Activated CD8-positive, alpha-beta memory T cell treated with anti-CD3 and anti-CD28 coated beads, Interleukin-2, amount 10 ng/mL, durations not matched to agents 7 days and 5 days (primary cell): ENCODE results near the gene LRRC8D. TPM values are rescaled to one million over a fixed set of nuclear protein-coding genes. Genes with fewer than 3 reads are reported as not detected.

Experiments
- ATAC-seq: fragments of 150-1000 bp; cut with Tn5 transposase; one replicate; pipeline ENCODE4 v1.10.0; 2021; ENCODE audit warnings: moderate library complexity
- CTCF ChIA-PET: fragments of 350-600 bp; sonication (Branson Sonifier 250); formaldehyde crosslinking; loops from one replicate; lab custom pipeline; 2021; ENCODE audit warnings: antibody characterized with exemption; lab: Charles Lee
- DNase-seq: peaks from one replicate; pipeline ENCODE4 v3.0.0-alpha.2; 2020
- H3K27ac Mint-ChIP-seq: one replicate; pipeline ENCODE4 v1.8.0; 2021; ENCODE audit warnings: mild to moderate bottlenecking, mixed read lengths
- H3K27me3 Mint-ChIP-seq: one replicate; pipeline ENCODE4 v1.8.0; 2021; ENCODE audit warnings: mixed read lengths
- H3K36me3 Mint-ChIP-seq: one replicate; pipeline ENCODE4 v1.8.0; 2021; ENCODE audit warnings: mild to moderate bottlenecking, mixed read lengths
- H3K4me1 Mint-ChIP-seq: one replicate; pipeline ENCODE4 v1.8.0; 2021; ENCODE audit warnings: mixed read lengths
- H3K4me3 Mint-ChIP-seq: one replicate; pipeline ENCODE4 v1.8.0; 2021; ENCODE audit warnings: mild to moderate bottlenecking, moderate library complexity, mixed read lengths
- H3K9me3 Mint-ChIP-seq: one replicate; pipeline ENCODE4 v1.8.0; 2022; ENCODE audit warnings: low read depth, mixed read lengths
- total RNA-seq, 2 experiments: library from RNA; stranded (reverse); gene quantifications; one replicate each; pipeline ENCODE4 v1.2.3, GENCODE V29; 2021

The LRRC8D gene
- total RNA-seq, 2 experiments from 2014 or later, result 19.2 to 27.7 TPM

DNA sequence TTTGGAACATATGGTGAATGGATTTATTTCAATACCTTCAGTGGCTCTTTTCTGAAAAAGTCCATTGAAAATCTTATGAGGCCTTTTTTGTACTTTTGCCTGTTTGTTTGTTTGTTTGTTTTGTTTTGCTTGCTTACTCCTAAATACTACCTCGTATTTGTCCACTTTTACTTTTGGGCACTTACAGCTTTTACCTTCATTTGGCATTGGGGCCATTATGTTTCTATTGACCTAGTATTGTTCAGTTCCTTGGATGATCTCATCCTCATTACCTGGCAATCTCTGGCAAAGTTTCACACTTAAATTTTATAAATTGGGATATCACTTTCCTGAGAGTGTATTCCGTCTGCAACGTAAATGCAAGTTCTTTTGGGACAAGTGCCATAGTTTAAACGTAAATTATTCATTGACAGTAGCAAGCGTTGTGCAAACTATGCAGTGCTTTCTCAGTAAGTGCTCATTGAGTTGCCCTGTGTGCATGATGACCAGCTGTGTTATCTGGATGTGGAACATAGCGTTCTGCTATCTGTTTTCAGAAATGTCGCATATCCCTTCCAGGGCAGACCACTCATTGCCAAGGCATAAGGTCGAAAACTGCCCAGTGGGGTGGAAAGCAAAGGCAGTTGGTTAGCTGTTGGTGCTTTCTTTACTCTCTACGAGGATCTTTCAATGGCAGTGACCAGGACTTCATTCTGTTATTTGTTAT is 51.1 kb downstream of the LRRC8D start:
- Mint-ChIP-seq H3K27ac (no peak overlapping the region), H3K9me3 (no peaks in the 10 kb centered on the region), H3K4me1 (peaks cover 12% of the 10 kb centered on the region), H3K27me3 (no peaks in the 10 kb centered on the region), H3K4me3 (no peak overlapping the region), H3K36me3 (peaks cover 38% of the 10 kb centered on the region)
- DNase-seq, result no peak
- CTCF ChIA-PET, result no interaction called here
- ATAC-seq, result no peak

DNA sequence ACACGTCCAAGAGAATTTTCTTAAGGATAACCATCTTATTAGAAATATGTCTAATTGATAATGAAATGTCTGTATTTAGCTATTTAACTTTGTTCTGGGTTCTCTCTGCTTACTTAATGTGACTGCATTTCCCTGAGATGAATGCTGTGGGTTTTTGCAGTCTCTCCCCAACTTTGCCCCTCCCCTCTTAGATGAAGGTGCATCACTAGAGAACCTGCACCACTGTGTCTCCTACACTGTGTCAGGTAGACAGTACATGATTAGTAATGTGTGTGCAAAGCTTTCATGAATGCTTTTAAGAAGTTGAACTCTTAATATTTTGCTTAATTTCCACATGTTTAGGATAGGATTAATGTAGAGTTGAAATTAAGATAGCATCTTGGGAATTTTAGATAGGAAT is 51.7 kb downstream of the LRRC8D start:
- DNase-seq, result no peak
- peaks cover 34% of the 10 kb centered on the region for H3K36me3 Mint-ChIP-seq

DNA sequence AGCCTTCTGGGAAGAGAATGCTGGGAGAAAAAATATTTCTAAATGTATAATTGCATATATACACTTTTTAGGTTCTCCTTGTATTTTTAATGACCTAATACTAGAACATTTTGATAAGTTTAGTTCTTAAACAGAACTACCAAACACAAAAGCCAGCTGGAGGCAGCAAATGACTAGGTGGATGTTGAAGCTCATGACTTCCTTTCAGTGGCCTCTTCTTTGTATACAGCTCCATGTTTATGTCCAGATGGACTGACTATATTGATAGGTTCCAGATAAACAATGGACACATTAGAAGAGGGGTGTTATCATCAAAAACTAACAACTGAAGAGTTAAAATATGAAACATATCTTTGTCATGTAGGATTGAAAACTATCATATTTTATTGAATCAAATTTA is 52.5 kb downstream of the LRRC8D start:
- Mint-ChIP-seq H3K36me3 (peaks cover 35% of the 10 kb centered on the region), H3K4me3 (no peak overlapping the region), H3K4me1 (peaks cover 12% of the 10 kb centered on the region), H3K9me3 (no peaks in the 10 kb centered on the region), H3K27me3 (no peaks in the 10 kb centered on the region), H3K27ac (no peak overlapping the region)
- no peak for ATAC-seq
- DNase-seq, result no peak
- CTCF ChIA-PET, result no interaction called here

More for the DNA sequence above, 51.7 kb downstream of the LRRC8D start:
- CTCF ChIA-PET, result no interaction called here
- Mint-ChIP-seq H3K4me1 (peaks cover 12% of the 10 kb centered on the region), H3K27ac (no peak overlapping the region), H3K4me3 (no peak overlapping the region), H3K27me3 (no peaks in the 10 kb centered on the region), H3K9me3 (no peaks in the 10 kb centered on the region)
- ATAC-seq, result no peak

DNA sequence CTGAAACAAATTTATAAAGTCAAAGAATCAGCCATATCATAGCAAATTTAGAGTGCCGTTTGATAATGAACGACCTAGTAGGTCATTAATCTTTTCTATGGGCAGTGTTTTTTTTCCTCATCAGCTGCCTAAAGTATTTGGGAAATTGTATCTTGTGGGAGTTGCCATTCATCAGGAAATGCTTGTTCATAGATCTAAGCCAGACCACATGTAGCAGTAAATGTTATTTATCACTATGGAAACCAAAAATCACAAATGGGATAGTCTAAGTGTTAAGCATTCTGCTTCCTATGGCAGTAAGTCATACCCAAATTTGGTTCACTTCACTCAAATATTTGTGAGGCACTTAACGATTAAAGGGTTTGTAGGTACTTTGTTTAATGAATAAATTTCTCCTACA is 52.9 kb downstream of the LRRC8D start:
- no peak overlapping the region for H3K27ac Mint-ChIP-seq
- H3K4me1 Mint-ChIP-seq, result peaks cover 12% of the 10 kb centered on the region
- ATAC-seq, result no peak

DNA sequence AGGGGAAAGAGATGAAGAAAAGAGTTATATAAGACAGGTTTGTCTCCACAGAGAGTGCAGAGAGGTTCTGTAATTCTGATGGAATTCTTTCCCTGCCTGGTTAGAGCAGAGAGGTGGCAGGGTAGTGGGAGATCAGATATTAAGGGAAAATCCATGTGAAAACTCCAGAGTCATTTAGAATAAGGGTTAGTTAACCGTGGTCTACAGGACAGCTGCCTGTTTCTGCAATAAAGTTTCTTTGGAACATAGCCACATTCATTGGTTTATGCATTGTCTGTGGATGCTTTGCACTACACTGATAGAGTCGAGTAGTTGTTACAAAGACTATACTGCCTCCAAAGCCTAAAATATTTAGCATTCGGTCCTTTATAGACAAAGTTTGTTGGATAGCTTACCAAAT is 55.6 kb downstream of the LRRC8D start:
- Mint-ChIP-seq H3K9me3 (peaks cover 9% of the 10 kb centered on the region), H3K4me3 (no peak overlapping the region), H3K27me3 (no peaks in the 10 kb centered on the region), H3K4me1 (peaks cover 6% of the 10 kb centered on the region), H3K36me3 (peaks cover 42% of the 10 kb centered on the region), H3K27ac (no peak overlapping the region)
- no peak for DNase-seq
- CTCF ChIA-PET, result no interaction called here
- no peak for ATAC-seq

More for the DNA sequence above, 52.9 kb downstream of the LRRC8D start:
- DNase-seq, result no peak
- CTCF ChIA-PET, result no interaction called here
- H3K36me3 Mint-ChIP-seq, result peaks cover 33% of the 10 kb centered on the region
- no peaks in the 10 kb centered on the region for H3K27me3 Mint-ChIP-seq
- H3K4me3 Mint-ChIP-seq, result no peak overlapping the region
- H3K9me3 Mint-ChIP-seq, result no peaks in the 10 kb centered on the region

DNA sequence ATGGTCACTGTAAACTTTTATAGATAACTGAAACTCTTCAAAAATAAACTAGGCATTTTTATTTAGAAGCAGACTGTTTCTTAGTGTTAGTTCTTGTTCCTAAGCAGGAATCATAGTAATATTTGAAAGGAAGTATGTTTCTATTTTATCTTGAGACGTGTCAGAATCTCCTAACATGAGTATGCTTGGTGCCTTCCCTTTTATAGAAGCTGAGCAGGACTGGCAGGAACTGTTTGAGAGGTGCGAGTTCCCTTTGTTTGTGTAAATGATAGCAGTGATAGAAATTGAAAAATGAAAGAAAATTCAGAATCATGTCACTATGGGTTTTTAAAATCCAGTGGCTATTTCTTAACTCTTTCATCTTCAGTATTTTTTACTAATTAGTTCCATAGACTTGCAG is 56.9 kb downstream of the LRRC8D start:
- Mint-ChIP-seq H3K36me3 (peaks cover 49% of the 10 kb centered on the region), H3K9me3 (peaks cover 10% of the 10 kb centered on the region), H3K27ac (no peak overlapping the region), H3K4me3 (no peak overlapping the region), H3K4me1 (peaks cover 9% of the 10 kb centered on the region), H3K27me3 (no peaks in the 10 kb centered on the region)
- DNase-seq (no peak), ATAC-seq (no peak)
- CTCF ChIA-PET, result no interaction called here

DNA sequence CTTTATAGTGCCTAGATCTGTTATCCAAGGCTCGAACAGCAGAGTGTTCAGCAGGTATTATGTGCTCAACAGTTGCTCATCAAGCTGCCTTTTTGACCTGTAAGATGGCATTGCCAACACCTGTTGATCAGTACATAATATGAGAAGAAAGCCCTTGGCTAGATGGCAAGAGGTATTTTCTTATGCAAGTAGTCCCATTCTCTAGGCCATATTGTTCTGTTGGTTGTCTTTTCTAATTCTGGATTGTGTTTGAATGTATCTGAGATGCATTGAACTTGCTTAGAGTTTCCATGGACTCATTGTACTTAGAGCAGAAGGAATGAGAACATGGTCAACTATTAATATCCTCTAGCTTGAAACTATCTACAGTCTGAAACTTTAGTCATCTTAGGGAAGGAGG is 57.4 kb downstream of the LRRC8D start:
- no peak for DNase-seq
- Mint-ChIP-seq H3K9me3 (peaks cover 10% of the 10 kb centered on the region), H3K27ac (no peak overlapping the region), H3K4me1 (peaks cover 9% of the 10 kb centered on the region), H3K27me3 (no peaks in the 10 kb centered on the region), H3K36me3 (peaks cover 54% of the 10 kb centered on the region), H3K4me3 (no peak overlapping the region)
- CTCF ChIA-PET, result no interaction called here
- ATAC-seq, result no peak

DNA sequence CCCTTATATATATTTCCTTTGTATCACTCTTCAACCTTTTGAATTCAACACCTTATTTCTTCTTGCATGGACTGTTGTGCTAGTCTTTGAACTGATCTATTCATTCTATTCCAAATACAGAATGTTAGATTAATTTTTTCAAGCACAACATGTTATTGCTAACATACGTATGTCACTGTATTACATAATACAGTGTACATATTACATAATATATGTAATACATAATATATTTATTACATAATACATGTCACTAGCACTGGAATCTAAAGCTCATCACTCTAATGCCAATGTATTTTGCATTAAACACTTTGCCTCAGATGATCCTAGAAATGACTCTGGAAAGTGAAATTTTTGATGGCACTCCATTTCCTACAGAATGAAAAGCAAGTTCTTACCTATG is 59.8 kb downstream of the LRRC8D start:
- CTCF ChIA-PET, result no interaction called here
- Mint-ChIP-seq H3K9me3 (peaks cover 10% of the 10 kb centered on the region), H3K4me3 (no peak overlapping the region), H3K4me1 (peaks cover 9% of the 10 kb centered on the region), H3K27me3 (no peaks in the 10 kb centered on the region), H3K27ac (no peak overlapping the region), H3K36me3 (peaks cover 54% of the 10 kb centered on the region)
- no peak for DNase-seq
- no peak for ATAC-seq

DNA sequence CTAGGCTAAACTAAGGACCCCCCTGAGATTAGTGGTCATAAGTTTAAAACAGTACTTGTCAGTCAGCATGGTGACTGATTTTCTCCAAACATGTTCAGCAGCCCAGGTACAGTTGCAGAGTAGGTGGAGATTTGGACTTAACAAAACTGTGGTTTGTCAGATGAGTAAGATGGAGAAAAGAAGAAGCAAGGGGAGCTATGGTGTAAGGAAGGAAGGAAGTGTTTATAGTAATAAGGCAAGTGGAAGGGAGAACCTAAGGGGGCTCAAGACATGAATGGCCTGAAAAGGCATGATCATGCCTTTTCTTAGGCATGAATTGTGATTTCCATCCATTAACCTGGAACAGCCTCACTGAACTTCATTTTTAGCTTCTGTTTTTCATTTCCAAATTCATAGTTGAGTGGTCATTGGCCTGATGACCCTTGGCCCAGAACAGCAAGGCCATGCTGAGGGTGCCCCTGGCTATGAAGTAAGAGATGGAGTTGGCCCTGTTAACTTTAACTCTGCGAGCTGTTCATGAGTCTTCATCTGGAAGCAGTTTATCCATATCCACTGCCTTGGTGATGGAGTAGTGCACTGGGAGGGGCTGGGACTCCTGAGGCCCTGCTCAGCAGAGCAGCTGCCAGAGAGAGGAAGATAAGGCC is 60.7 kb downstream of the LRRC8D start:
- no peaks in the 10 kb centered on the region for H3K27me3 Mint-ChIP-seq
- H3K4me1 Mint-ChIP-seq, result peaks cover 9% of the 10 kb centered on the region
- H3K4me3 Mint-ChIP-seq, result no peak overlapping the region
- no peak for DNase-seq
- peaks cover 10% of the 10 kb centered on the region for H3K9me3 Mint-ChIP-seq
- peaks cover 51% of the 10 kb centered on the region for H3K36me3 Mint-ChIP-seq
- CTCF ChIA-PET, result no interaction called here
- no peak for ATAC-seq
- no peak overlapping the region for H3K27ac Mint-ChIP-seq

DNA sequence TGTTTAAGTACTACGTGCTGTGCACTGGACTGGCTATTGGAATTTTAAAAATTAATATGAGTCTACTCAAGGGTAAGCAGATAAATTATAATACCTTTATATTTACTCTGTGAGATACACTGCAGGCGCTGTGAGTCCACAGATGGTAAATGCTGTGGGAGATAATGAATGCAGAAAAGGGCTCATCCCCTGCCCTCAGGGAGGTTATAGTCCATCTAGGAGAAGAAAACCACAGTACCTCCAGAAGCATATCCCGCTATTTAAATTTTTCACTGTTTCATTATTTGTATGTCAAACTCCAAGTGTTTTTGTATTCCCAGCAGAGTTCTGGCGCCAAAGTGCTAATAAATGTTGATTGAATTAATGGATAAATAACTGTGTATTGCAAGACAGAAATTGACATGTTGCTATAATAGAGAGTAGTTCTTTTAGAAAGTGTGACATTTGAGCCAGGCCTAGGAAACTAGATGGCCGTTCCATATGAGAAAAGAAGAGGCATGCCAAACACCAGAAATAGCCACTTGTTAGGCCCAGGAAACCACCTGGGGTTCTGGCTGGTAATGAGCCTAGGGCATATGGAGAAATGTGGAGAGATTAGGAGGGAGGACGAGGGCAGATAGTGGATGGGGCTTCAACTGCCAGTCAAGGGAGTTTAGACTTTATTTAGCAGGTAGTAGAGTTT is 61.7 kb downstream of the LRRC8D start:
- CTCF ChIA-PET, result no interaction called here
- Mint-ChIP-seq H3K9me3 (peaks cover 10% of the 10 kb centered on the region), H3K27me3 (no peaks in the 10 kb centered on the region), H3K36me3 (peaks cover 53% of the 10 kb centered on the region), H3K4me3 (no peak overlapping the region), H3K27ac (no peak overlapping the region), H3K4me1 (peaks cover 9% of the 10 kb centered on the region)
- no peak for ATAC-seq
- DNase-seq, result no peak

DNA sequence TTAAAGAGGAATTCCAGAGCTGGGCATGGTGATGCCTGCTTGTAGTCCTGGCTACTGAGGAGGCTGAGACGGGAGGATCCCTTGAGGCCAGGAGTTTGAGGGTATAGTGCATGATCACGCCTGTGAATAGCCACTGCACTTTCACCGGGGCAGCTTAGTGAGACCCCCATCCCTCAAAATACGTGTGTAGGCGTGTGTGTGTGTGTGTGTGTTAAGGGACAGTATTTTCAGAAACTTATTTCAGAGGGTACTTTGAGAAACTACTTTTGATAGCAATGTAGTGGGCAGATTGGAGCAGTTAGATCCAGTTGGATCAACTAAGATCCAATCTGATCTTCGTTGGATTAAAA is 62.2 kb downstream of the LRRC8D start:
- ATAC-seq, result no peak
- Mint-ChIP-seq H3K4me1 (peaks cover 9% of the 10 kb centered on the region), H3K36me3 (peaks cover 55% of the 10 kb centered on the region)

DNA sequence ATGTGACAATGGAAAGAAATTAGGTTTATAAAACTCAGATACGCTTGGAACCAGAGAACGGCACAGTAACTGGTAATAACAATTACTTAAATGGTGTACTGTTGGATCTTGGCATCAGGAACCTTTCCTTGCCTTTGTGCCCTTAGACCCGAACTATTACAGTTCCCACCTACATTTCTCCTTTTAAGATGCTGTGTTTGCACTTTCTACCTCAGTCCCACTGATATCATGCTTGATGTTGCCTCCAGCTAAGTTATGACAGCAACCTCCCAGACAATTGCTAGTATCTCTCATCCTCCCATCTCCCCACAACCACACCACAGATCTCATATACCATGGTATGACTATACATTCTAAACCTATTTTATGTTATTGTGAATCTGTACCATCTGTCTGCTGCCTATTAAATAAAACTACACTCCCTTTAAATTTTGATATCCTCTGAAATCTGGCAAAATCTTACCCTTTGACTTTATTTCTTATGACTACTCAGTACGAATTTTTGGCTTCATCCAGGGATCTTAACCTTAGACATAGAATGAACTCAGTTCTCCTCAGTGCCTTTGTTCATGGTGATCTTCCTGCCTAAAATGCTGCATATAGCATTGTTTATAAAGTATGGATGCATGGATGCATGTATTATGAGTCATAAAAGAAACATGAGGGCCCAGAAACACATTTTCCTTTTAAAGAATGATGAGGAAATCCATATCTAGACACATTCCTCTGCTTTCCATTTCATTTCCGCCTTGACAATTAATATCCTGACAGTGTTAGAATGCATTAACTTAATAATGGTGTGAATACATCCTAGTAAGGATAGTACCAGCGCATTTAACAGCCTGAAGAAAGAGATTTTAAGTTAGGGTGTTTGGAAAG is 64.1 kb downstream of the LRRC8D start:
- CTCF ChIA-PET, result no interaction called here
- Mint-ChIP-seq H3K36me3 (peaks cover 42% of the 10 kb centered on the region), H3K4me3 (no peak overlapping the region), H3K9me3 (peaks cover 10% of the 10 kb centered on the region), H3K27ac (no peak overlapping the region), H3K4me1 (peaks cover 9% of the 10 kb centered on the region), H3K27me3 (no peaks in the 10 kb centered on the region)
- no peak for ATAC-seq
- no peak for DNase-seq

More for the DNA sequence above, 62.2 kb downstream of the LRRC8D start:
- no peak for DNase-seq
- H3K27ac Mint-ChIP-seq, result no peak overlapping the region
- H3K4me3 Mint-ChIP-seq, result no peak overlapping the region
- CTCF ChIA-PET, result no interaction called here
- H3K27me3 Mint-ChIP-seq, result no peaks in the 10 kb centered on the region
- H3K9me3 Mint-ChIP-seq, result peaks cover 10% of the 10 kb centered on the region

DNA sequence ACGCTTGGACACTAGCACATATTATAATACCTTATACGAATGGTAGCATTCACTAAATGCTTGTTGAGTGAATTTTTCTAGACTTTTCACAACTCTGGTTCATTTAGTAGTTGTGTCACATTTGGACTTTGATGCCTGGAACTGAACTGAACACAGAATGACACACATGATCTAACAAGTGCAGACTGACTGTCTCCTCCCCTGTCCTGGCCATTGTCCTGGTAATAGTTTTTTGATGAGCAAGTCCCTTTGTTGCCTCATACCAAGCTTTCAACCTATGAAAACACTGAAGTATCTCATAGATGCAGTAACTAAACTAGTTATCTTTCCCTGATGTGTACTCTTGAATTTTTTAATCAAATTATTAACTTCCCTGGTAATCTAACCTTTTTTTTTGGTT is 66.4 kb downstream of the LRRC8D start:
- no peaks in the 10 kb centered on the region for H3K27me3 Mint-ChIP-seq
- H3K9me3 Mint-ChIP-seq, result no peaks in the 10 kb centered on the region
- no peak for ATAC-seq
- no peak overlapping the region for H3K4me3 Mint-ChIP-seq
- no peak for DNase-seq
- peaks cover 34% of the 10 kb centered on the region for H3K36me3 Mint-ChIP-seq
- H3K4me1 Mint-ChIP-seq, result peaks cover 3% of the 10 kb centered on the region
- CTCF ChIA-PET, result no interaction called here
- no peak overlapping the region for H3K27ac Mint-ChIP-seq
